Muscle layer of colon (tissue), 2 donors: ENCODE results near the gene SLC13A3.

Experiments
- H3K27ac ChIP-seq: one replicate; pipeline ENCODE4 v1.7.0; 2013; ENCODE audit warnings: low read depth, mild to moderate bottlenecking, low read length, moderate library complexity
- H3K27me3 ChIP-seq, 2 donors: one replicate each; pipeline ENCODE4 v1.7.0; 2013; ENCODE audit warnings: low read length in 2 of 2, mild to moderate bottlenecking in 2 of 2; ENCODE audit not compliant: insufficient read depth in 2 of 2, control insufficient read depth in 1 of 2
- H3K36me3 ChIP-seq: one replicate; pipeline ENCODE4 v1.7.0; 2013; ENCODE audit warnings: mild to moderate bottlenecking, low read length; ENCODE audit not compliant: insufficient read depth
- H3K4me1 ChIP-seq: one replicate; pipeline ENCODE4 v1.7.0; 2013; ENCODE audit warnings: mild to moderate bottlenecking, low read length; ENCODE audit not compliant: insufficient read depth
- H3K4me3 ChIP-seq, 2 donors: one replicate each; pipeline ENCODE4 v1.7.0; 2013; ENCODE audit warnings: low read length in 2 of 2, low read depth in 1 of 2, mild to moderate bottlenecking in 1 of 2, moderate library complexity in 1 of 2
- H3K9ac ChIP-seq: one replicate; pipeline ENCODE4 v1.7.0; 2013; ENCODE audit warnings: low read length
- H3K9me3 ChIP-seq: one replicate; pipeline ENCODE4 v1.7.0; 2013; ENCODE audit warnings: mild to moderate bottlenecking, low read length
- donor health status: abdominal sarcoma.
- donor health status: Adenocarcinoma of cecum.

Gene SLC13A3

GRCh38 chr20:46523108-46523507, 128.2 kb downstream of the SLC13A3 start:
- Histone ChIP-seq H3K4me3 (no peak overlapping the region), H3K36me3 (no peaks in the 10 kb centered on the region), H3K4me1 (no peaks in the 10 kb centered on the region), H3K27me3 (no peaks in the 10 kb centered on the region), H3K9ac (no peak overlapping the region), H3K9me3 (no peaks in the 10 kb centered on the region), H3K27ac (no peak overlapping the region)

- Histone ChIP-seq H3K9ac (no peak overlapping the region), H3K27ac (no peak overlapping the region), H3K27me3 (no peaks in the 10 kb centered on the region), H3K36me3 (no peaks in the 10 kb centered on the region), H3K4me3 (no peak overlapping the region), H3K9me3 (no peaks in the 10 kb centered on the region), H3K4me1 (no peaks in the 10 kb centered on the region)
Measured at GRCh38 chr20:46520976-46521579, 130.2 kb downstream of the SLC13A3 start.

GRCh38 chr20:46520540-46520939, 130.7 kb downstream of the SLC13A3 start:
- H3K4me3 ChIP-seq = no peak overlapping the region
- no peaks in the 10 kb centered on the region for H3K27me3 ChIP-seq
- H3K9ac ChIP-seq = no peak overlapping the region
- no peak overlapping the region for H3K27ac ChIP-seq
- no peaks in the 10 kb centered on the region for H3K9me3 ChIP-seq
- H3K36me3 ChIP-seq = no peaks in the 10 kb centered on the region
- H3K4me1 ChIP-seq = no peaks in the 10 kb centered on the region

- Histone ChIP-seq H3K4me1 (no peaks in the 10 kb centered on the region), H3K27ac (no peak overlapping the region), H3K27me3 (no peaks in the 10 kb centered on the region), H3K9ac (no peak overlapping the region), H3K4me3 (no peak overlapping the region), H3K9me3 (no peaks in the 10 kb centered on the region), H3K36me3 (no peaks in the 10 kb centered on the region)
Measured at GRCh38 chr20:46519471-46520068, 131.7 kb downstream of the SLC13A3 start.

- Histone ChIP-seq H3K36me3 (no peaks in the 10 kb centered on the region), H3K4me3 (peak within 1 kb of the TSS; percentile 69 to 76), H3K9ac (no peak within 1 kb of the TSS), H3K4me1 (no peaks in the 10 kb centered on the region), H3K27me3 (no peaks in the 10 kb centered on the region), H3K9me3 (no peaks in the 10 kb centered on the region), H3K27ac (no peak within 1 kb of the TSS)
Measured at GRCh38 chr20:46512943-46513844, 138.1 kb downstream of the SLC13A3 start, which contains the start of gene ZNF334. ZNF334 (minus strand) TSS chr20:46513559; CDS start chr20:46512102, 1,457 bp downstream.

GRCh38 chr20:46509523-46509922, 141.7 kb downstream of the SLC13A3 start:
- Histone ChIP-seq H3K27me3 (no peaks in the 10 kb centered on the region), H3K27ac (no peak overlapping the region), H3K4me3 (no peak overlapping the region), H3K9me3 (no peaks in the 10 kb centered on the region), H3K4me1 (no peaks in the 10 kb centered on the region), H3K9ac (no peak overlapping the region), H3K36me3 (no peaks in the 10 kb centered on the region)
